Astrocyte of the spinal cord (primary cell): ENCODE measurements around the gene PALM.

ENCODE experiments used
- DNase-seq: peaks from one replicate; pipeline ENCODE4 v3.0.0; 2011; ENCODE audit warnings: low read depth, low spot score
- H3K4me3 ChIP-seq: 2 replicates; pipeline ENCODE4 v1.5.1; 2011; ENCODE audit warnings: low read depth, mild to moderate bottlenecking, low read length, moderate library complexity
- in situ Hi-C: cut with HindIII; loops from 2 replicates; pipeline ENCODE4 v1.10.0; 2017; ENCODE audit warnings: low sequenced_read_pairs
- TF ChIP-seq, protein P1 (sequence below): IDR thresholded peaks from 2 replicates; pipeline ENCODE4 v1.5.1; 2012; ENCODE audit warnings: low read depth, mild to moderate bottlenecking, low read length, inconsistent platforms

Gene PALM

DNA sequence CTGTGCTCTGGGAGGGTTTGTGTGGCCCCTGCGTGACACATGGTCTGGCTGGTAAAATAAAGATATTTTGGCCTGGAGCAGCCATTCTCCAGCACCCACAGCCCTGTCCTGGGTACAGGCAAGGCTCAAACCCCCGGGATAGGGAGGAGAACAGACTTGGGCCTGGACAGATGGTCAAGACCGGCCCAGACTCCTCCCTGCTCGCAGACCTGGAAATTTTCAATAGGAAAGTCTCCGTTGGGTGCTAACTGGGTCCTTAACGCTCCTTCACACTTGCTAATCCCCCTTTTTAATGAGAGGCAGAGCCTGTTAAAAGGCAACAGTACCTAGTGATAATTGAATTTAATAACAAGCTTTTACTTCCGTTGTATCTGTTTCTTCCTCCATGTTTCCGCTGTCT, 2.5 kb downstream of the PALM start:
- TF ChIP-seq, protein P1, sequence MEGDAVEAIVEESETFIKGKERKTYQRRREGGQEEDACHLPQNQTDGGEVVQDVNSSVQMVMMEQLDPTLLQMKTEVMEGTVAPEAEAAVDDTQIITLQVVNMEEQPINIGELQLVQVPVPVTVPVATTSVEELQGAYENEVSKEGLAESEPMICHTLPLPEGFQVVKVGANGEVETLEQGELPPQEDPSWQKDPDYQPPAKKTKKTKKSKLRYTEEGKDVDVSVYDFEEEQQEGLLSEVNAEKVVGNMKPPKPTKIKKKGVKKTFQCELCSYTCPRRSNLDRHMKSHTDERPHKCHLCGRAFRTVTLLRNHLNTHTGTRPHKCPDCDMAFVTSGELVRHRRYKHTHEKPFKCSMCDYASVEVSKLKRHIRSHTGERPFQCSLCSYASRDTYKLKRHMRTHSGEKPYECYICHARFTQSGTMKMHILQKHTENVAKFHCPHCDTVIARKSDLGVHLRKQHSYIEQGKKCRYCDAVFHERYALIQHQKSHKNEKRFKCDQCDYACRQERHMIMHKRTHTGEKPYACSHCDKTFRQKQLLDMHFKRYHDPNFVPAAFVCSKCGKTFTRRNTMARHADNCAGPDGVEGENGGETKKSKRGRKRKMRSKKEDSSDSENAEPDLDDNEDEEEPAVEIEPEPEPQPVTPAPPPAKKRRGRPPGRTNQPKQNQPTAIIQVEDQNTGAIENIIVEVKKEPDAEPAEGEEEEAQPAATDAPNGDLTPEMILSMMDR = no peak
- in situ Hi-C loops = no loop called here
- H3K4me3 ChIP-seq = no peak overlapping the region
- DNase-seq = no peak

DNA sequence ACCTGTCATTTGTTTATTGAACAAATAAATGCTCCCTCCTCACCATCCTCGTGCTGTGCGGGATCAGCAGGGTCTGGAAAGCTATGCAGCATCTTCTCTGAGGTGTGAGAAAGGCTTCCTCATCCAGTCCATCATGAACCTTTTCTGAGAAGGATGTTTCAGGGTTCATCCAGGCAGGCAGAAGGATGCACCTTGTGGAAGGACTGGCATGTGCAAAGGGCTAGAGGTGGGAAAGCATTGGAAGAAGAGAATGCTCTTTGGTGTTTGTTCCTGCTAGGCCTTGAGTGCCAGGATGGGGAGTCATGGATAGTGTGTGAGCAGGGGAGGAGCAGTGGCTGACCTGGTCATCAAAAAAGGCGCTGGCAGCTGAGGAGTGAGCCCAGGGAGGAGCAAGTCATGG, 6.6 kb downstream of the PALM start:
- TF ChIP-seq, protein P1 = no peak
- H3K4me3 ChIP-seq = no peak overlapping the region
- no peak for DNase-seq
- in situ Hi-C loops = no loop called here

DNA sequence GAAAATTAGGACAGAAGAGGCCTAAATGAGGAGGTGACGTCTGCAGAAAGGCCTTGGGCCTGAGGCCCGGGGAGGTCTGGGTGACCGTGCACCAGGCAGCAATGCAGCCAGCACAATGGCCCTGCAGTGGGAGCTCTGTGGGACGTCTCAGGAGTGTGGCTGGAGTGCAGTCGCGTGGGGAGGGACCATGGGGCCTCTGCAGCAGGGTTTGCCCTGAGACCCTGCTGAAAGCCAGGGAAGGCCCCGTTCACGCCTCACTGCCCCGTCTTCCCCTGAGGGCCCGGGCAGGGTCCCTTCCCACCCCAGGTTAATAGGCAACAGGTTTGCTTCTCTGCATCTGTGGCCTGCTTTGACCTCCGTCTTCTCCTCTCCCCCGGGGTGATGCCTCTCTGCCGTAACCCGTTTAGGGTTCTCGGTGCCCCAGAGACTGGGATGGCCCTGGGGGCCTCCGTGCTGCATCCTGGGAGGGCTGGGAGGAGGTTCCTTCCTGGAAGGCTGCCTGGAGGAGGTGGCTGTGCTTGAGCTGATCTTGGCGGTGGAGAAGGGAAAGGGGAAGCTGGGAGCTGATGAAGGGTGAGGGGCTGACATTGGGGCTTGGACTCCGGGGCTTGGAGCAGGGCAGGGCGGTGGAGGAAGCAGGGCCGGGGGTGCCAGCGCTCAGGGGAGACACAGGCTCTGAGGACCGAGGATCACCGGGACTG, 9.7 kb downstream of the PALM start:
- in situ Hi-C loops = no loop called here
- DNase-seq = no peak
- TF ChIP-seq, protein P1 = no peak
- H3K4me3 ChIP-seq = no peak overlapping the region

DNA sequence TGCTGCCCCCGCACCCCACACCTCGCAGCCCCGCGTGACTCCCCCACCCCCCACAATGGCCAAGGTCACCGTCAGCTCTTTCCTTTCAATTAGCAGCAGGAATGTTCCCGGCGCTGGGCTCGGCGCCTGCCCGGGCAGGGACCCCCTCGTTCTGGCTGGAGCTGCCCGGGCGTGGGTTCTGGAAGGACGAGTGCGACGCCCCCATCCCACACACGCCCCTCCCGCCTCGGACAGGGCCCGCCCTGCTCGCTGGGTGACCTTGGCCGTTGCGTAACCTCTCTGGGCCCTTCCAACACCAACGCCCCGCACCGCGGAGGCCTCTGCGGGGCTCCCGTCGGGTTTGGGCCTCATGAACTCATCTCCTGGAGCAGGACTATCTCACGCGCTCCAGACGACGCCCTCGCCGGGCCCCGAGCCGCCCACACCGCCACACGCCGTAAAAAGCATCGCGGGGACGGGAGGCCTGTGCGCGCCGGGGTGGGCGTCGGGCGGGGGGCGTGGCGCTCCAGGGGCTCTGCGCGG, 10.3 kb downstream of the PALM start:
- in situ Hi-C loops = no loop called here
- TF ChIP-seq, protein P1 = no peak
- no peak for DNase-seq

DNA sequence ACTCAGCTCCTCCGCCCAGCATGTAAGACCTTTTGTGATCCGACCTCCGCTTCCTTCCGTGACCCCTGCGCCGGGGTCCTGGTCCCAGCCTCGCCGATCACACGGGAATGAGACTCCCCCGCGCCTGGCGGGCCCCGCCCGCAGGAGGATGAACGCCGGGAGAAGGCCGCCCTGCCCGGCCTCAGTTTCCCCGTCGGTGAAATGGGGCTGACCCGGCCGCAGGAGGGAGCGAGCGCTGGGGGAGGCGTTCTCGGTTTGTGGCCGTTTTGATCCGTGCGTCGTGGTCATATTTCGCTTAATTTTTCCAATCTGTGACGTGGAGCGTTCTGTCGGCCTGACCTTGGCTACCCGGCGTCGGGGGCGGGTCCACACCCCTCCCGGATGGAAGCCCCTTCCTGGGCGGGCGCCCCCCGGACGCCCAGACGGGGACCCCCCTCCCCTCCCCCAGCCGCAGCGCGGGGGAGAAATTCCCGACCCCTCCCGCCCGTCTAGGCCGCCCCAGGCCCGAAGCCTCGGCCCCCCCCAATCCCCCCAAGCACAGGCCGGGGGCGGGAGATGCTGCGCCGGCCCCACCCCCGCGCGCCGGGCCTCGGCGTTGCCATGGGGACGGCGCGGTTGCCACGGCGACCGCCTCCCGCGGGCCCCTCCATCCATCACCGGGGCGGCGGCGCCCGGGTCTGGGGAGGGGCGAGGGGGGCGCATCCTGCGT, 11.1 kb downstream of the PALM start:
- in situ Hi-C loops = no loop called here

More for the DNA sequence above, 10.3 kb downstream of the PALM start:
- H3K4me3 ChIP-seq = no peak overlapping the region

DNA sequence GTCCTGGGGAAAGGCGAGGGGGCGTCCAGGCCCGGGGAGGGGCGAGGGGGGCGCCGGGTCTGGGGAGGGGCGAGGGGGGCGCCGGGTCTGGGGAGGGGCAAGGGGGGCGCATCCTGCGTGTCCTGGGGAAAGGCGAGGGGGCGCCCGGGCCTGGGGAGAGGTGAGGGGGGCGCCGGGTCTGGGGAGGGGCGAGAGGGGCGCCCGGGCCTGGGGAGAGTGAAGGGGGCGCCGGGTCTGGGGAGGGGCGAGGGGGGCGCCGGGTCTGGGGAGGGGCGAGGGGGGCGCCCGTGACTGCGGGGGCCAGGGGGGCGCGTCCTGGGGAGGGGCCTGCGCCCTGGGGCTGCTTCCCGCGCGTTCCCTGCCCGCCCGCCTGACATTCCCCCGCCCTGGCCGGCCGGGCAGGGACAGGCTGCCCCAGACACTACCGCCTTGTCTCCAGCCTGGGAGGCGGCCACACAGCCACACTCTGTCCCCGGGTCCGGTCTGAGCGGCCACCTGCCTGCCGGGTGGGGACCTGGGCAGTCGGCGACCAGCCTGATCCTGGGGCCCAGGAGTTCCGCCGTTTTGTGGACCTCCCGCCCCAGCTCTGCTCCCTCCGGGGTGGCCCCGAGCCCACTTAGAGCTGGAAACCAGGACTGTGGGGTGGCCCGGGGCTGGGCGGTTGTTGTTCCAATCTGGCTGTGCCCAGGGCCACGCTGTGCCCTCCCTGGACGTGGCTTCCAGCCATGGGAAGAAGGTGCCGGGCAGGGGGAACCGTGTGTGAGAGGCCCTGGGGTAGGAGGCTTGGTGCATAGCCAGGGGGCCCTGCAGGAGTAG, 11.8 kb downstream of the PALM start:
- H3K4me3 ChIP-seq = no peak overlapping the region
- TF ChIP-seq, protein P1 = no peak
- in situ Hi-C loops = no loop called here
- DNase-seq = no peak

More for the DNA sequence above, 11.1 kb downstream of the PALM start:
- TF ChIP-seq, protein P1 = no peak
- H3K4me3 ChIP-seq = no peak overlapping the region
- DNase-seq = no peak
